ENCODE results near the gene C4orf50.

GRCh38 chr4:5979981-5980380 is 38.2 kb downstream of the C4orf50 start:
- TF ChIP-seq EZH2 (IDR thresholded peaks at IDR 0.05; ENCODE audit: borderline replicate concordance, low read depth, low read length, severe bottlenecking) (no peak), CTCF (IDR thresholded peaks at IDR 0.05; ENCODE audit: borderline replicate concordance, extremely low read depth, low read length, poor library complexity, severe bottlenecking) (peak; percentile 13)

All from DND-41 (cell line).